ENCODE results near the gene RNF187.

- TF ChIP-seq CTCF (optimal IDR thresholded peaks at IDR 0.05 in 1 of 3, IDR thresholded peaks at IDR 0.05 in 1 of 3, conservative IDR thresholded peaks at IDR 0.05 in 1 of 3; ENCODE audit: extremely low read depth in 1 of 3, insufficient read depth in 2 of 3, low read length in 3 of 3) (no peak), EZH2 (IDR thresholded peaks at IDR 0.05; ENCODE audit: low read length) (no peak)
Observed at GRCh38 chr1:228510101-228510802, 23.1 kb downstream of the RNF187 start.
